ENCODE data around the gene CIBAR2.

GRCh38 chr16:85089525-85089924 lies 22.7 kb downstream of the CIBAR2 start:
- TF ChIP-seq POLR2A (IDR thresholded peaks at IDR 0.05; ENCODE audit: low read length) (no peak), GATA1 (IDR thresholded peaks at IDR 0.05; ENCODE audit: low read depth, low read length) (no peak)

All from erythroblast (primary cell).